Measurements from ENCODE around the gene PPM1H. TPM values are rescaled to one million over a fixed set of nuclear protein-coding genes. Genes with fewer than 3 reads are reported as not detected.

The PPM1H gene
- 35.6 and 36.1 TPM in 2 replicates for total RNA-seq (2021; fragmentation: NEBNext Ultra II Directional; extraction: Animal tissue kit (Norgen Biotek cat#: 25700))
- polyA plus RNA-seq (2011; rRNA removed), result 16.4 and 17.3 TPM in 2 replicates
- 15.5 TPM for polyA plus RNA-seq (2011; cell fraction: cytosol; rRNA removed)
- polyA plus RNA-seq (2011; cell fraction: nucleus; rRNA removed), result 19.3 TPM
- polyA plus RNA-seq (2012, experiment 1 of 2), result 16.8 to 23.0 TPM (median 19.0 TPM) in 4 replicates
- polyA plus RNA-seq (2012, experiment 2 of 2), result 5.3 TPM
- 15.7 TPM for polyA plus RNA-seq (2013, experiment 1 of 2)
- polyA plus RNA-seq (2013, experiment 2 of 2), result 17.2 TPM
- 28.9 and 31.2 TPM in 2 replicates for polyA minus RNA-seq (2011; rRNA and poly(A)+ RNA removed)
- polyA minus RNA-seq (2011; cell fraction: cytosol; rRNA and poly(A)+ RNA removed), result 47.5 TPM
- polyA minus RNA-seq (2011; cell fraction: nucleus; rRNA and poly(A)+ RNA removed), result 26.1 TPM
- long read RNA-seq, experiment 1, partial matches to known transcripts, result 2 of 21 reads
- long read RNA-seq, experiment 1, other reads (novel, unspliced or antisense), result 19 of 21 reads
- long read RNA-seq, experiment 2, partial matches to known transcripts, result 0 of 2 reads
- long read RNA-seq, experiment 2, other reads (novel, unspliced or antisense), result 2 of 2 reads

- peak within 1 kb of the TSS; percentile 88 to 91 for H3K4me2 ChIP-seq (ENCODE audit: insufficient read depth in 1 of 2, low read depth in 2 of 2, low read length in 2 of 2)
- DNase-seq (ENCODE audit: low read depth in 1 of 2, low spot score in 2 of 2), result peak; percentile 82 to 94
- peak within 1 kb of the TSS; percentile 48 for H4K91ac ChIP-seq (replicated peaks; ENCODE audit: insufficient read length, low read length)
- H2BK15ac ChIP-seq (ENCODE audit: low read length), result no peak within 1 kb of the TSS
- peaks cover 0 to 13% (median 2%) of the 10 kb centered on the region in 4 experiments; a peak in 5 of 7 replicates for H3K4me1 ChIP-seq (replicated peaks in 1 of 4; ENCODE audit: control insufficient read depth in 3 of 4, insufficient read depth in 4 of 4, low read length in 3 of 4)
- H3K14ac ChIP-seq (ENCODE audit: insufficient read length), result no peak within 1 kb of the TSS
- peaks cover 11% of the 10 kb centered on the region for H3K23me2 ChIP-seq (ENCODE audit: low read depth, low read length)
- no peaks in the 10 kb centered on the region for H3K9me3 ChIP-seq (ENCODE audit: insufficient read depth in 2 of 2, low read depth in 1 of 2, low read length in 1 of 2)
- peaks cover 0 to 1% of the 10 kb centered on the region in 2 experiments for H4K20me1 ChIP-seq (replicated peaks in 1 of 2; ENCODE audit: control insufficient read depth in 1 of 2, insufficient read depth in 2 of 2, low read length in 2 of 2)
- no peak within 1 kb of the TSS for H2AK5ac ChIP-seq (ENCODE audit: low read depth, low read length)
- H3K9ac ChIP-seq (replicated peaks in 1 of 4; ENCODE audit: extremely low read depth in 1 of 4, low read depth in 3 of 4, low read length in 3 of 4), result peak within 1 kb of the TSS; percentile 43 to 70 (median 52); a peak in 6 of 7 replicates
- H2AFZ ChIP-seq (ENCODE audit: low read length), result peak within 1 kb of the TSS; percentile 95
- H4K8ac ChIP-seq (ENCODE audit: extremely low read depth, insufficient read depth, low read length), result peak within 1 kb of the TSS; percentile 81
- peak within 1 kb of the TSS; percentile 68 to 88 (median 83) for H3K4me3 ChIP-seq (ENCODE audit: extremely low read depth in 1 of 4, insufficient read depth in 2 of 4, low read depth in 3 of 4, low read length in 4 of 4)
- peaks cover 0 to 34% of the 10 kb centered on the region in 2 experiments; a peak in 2 of 4 replicates for H3K79me2 ChIP-seq (ENCODE audit: control insufficient read depth in 1 of 2, insufficient read depth in 2 of 2, low read length in 2 of 2)
- ChIA-PET POLR2A (ENCODE audit: partially characterized antibody) (interaction anchor here (0.5 to 3.2 kb wide), 10 partner anchors 10 to 846 kb away, joined by 3 to 9 read pairs (median 3); no protein-coding TSS in a partner anchor), CTCF (ENCODE audit: partially characterized antibody) (interaction anchor here (0.7 to 4.5 kb wide), 38 partner anchors 9 to 483 kb away, joined by 3 to 29 read pairs (median 4); partner anchors contain the start of gene AVPR1A)
- H3K23ac ChIP-seq (ENCODE audit: insufficient read length), result no peak within 1 kb of the TSS
- 2% methylated on average over 47 of the region's 69 CpGs; no CpG with 5 or more reads in 1 of the 2 experiments for WGBS, 2 experiments (ENCODE audit: extremely low coverage in 1 of 2, insufficient coverage in 1 of 2, insufficient read length in 1 of 2, insufficient replicate concordance in 2 of 2, low coverage in 1 of 2, low lambda C conversion rate in 2 of 2, missing lambda C conversion rate in 1 of 2)
- no peak within 1 kb of the TSS for H3K56ac ChIP-seq (replicated peaks; ENCODE audit: insufficient read length, low read depth, low read length)
- H2BK12ac ChIP-seq (ENCODE audit: low read depth, low read length), result 0 out of 2 replicates have a peak within 1 kb of the TSS, but pooled peaks have one; percentile 31
- no peaks in the 10 kb centered on the region; a peak in 1 of 7 replicates for H3K27me3 ChIP-seq (replicated peaks in 1 of 4; ENCODE audit: control insufficient read depth in 3 of 4, extremely low read depth in 1 of 4, insufficient read depth in 3 of 4, low read length in 3 of 4)
- no peaks in the 10 kb centered on the region for H3K36me3 ChIP-seq (ENCODE audit: control insufficient read depth in 2 of 4, insufficient read depth in 4 of 4, low read length in 3 of 4)
- no peak within 1 kb of the TSS for H2BK20ac ChIP-seq (ENCODE audit: low read length)
- peak within 1 kb of the TSS; percentile 91 for H3K18ac ChIP-seq (ENCODE audit: extremely low read depth, low read length)
- H2BK120ac ChIP-seq (replicated peaks; ENCODE audit: low read depth, low read length), result no peak within 1 kb of the TSS
- peak; percentile 28 for FAIRE-seq
- no peaks in the 10 kb centered on the region for H3K79me1 ChIP-seq (ENCODE audit: low read depth, low read length)
- H4K5ac ChIP-seq (ENCODE audit: insufficient read length, low read depth, low read length), result peak within 1 kb of the TSS; percentile 82
- H2BK5ac ChIP-seq (ENCODE audit: low read depth, low read length), result peak within 1 kb of the TSS; percentile 73; the same call in 1 of the 2 replicates
- H3K27ac ChIP-seq (ENCODE audit: low read depth, low read length), result no peak within 1 kb of the TSS
- no peak within 1 kb of the TSS for H3K4ac ChIP-seq (replicated peaks; ENCODE audit: insufficient read length, low read depth, low read length)
- no peak for TF ChIP-seq CHD1 (IDR thresholded peaks at IDR 0.05; ENCODE audit: low read depth, low read length)
- 0 out of 2 replicates have a peak, but pooled peaks have one; percentile 62 for TF ChIP-seq SP4 (IDR thresholded peaks at IDR 0.05; ENCODE audit: low read length)
- TF ChIP-seq, protein P1, sequence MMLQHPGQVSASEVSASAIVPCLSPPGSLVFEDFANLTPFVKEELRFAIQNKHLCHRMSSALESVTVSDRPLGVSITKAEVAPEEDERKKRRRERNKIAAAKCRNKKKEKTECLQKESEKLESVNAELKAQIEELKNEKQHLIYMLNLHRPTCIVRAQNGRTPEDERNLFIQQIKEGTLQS (IDR thresholded peaks at IDR 0.05; ENCODE audit: insufficient read depth, low read depth, low read length), result peak; percentile 81; the same call in 1 of the 2 replicates
- 0 out of 4 replicates have a peak, but pooled peaks of 1 of the 2 experiments have one; percentile 75 for TF ChIP-seq HDAC2 (IDR thresholded peaks at IDR 0.05; ENCODE audit: borderline replicate concordance in 1 of 2, low read depth in 2 of 2, low read length in 2 of 2)
- peak in 1 of 2 experiments; percentile 60; a peak in 2 of 3 replicates for TF ChIP-seq POLR2A (IDR thresholded peaks at IDR 0.05; ENCODE audit: control extremely low read depth in 1 of 2, low read depth in 2 of 2, low read length in 2 of 2)
- TF ChIP-seq POU5F1 (IDR thresholded peaks at IDR 0.05; ENCODE audit: low read depth, low read length), result no peak
- TF ChIP-seq KDM1A (IDR thresholded peaks at IDR 0.05; ENCODE audit: borderline replicate concordance, low read length), result peak; percentile 76; the same call in 1 of the 2 replicates
Observed at GRCh38 chr12:62934799-62935674, at the start of gene PPM1H. Gene PPM1H (minus strand): TSS chr12:62935150. CDS start chr12:62934736, 414 bp downstream.
